GM18519 (cell line): ENCODE measurements around the gene MMP21.

ENCODE experiments used
- ATAC-seq: cut with Tn5 transposase; IDR thresholded peaks from one replicate; pipeline ENCODE4 v1.9.1; 2021; ENCODE audit warnings: mild to moderate bottlenecking, moderate library complexity; ENCODE audit not compliant: unreplicated experiment, low FRiP score

MMP21 gene

GRCh38 chr10:125719173-125720001, 56.2 kb downstream of the MMP21 start, which contains the start of gene EDRF1:
Gene EDRF1 (plus strand): TSS chr10:125719709. CDS start chr10:125719808, 99 bp downstream.
- ATAC-seq: peak; percentile 97
